Activated CD8-positive, alpha-beta memory T cell treated with anti-CD3 and anti-CD28 coated beads, Interleukin-2, amount 50 U/mL, for 24 hours (primary cell): Measurements from ENCODE around the gene CD68.
"Not testable (repeated sequence)": the region's sequence is repeated elsewhere in the genome, so short reads cannot be mapped to it uniquely, and the experiment has no call there.

Experiments used
- DNase-seq: peaks from one replicate; pipeline ENCODE4 v3.0.0-alpha.2; 2020; ENCODE audit errors: extremely low read depth

Gene CD68

GRCh38 chr17:7613769-7614424 lies 34.5 kb downstream of the CD68 start:
- DNase-seq: no peak

- DNase-seq: peak; percentile 99
Measured at GRCh38 chr17:7614425-7615264, 35.2 kb downstream of the CD68 start, which contains the start of gene FXR2. TSS of gene FXR2 (minus strand) at chr17:7614897. CDS start at chr17:7614532, 365 bp downstream.

GRCh38 chr17:7615265-7615747 lies 35.9 kb downstream of the CD68 start:
- DNase-seq: no peak

GRCh38 chr17:7618608-7619007 lies 39.2 kb downstream of the CD68 start:
- no peak for DNase-seq

GRCh38 chr17:7620835-7621234 lies 41.4 kb downstream of the CD68 start:
- DNase-seq: no peak

- no peak for DNase-seq
Measured at GRCh38 chr17:7623661-7624060, 44.2 kb downstream of the CD68 start.

GRCh38 chr17:7625749-7626148 lies 46.3 kb downstream of the CD68 start:
- DNase-seq: not testable (repeated sequence)

- DNase-seq: no peak
Measured at GRCh38 chr17:7626307-7626706, 46.9 kb downstream of the CD68 start.

GRCh38 chr17:7626956-7627249 lies 47.5 kb downstream of the CD68 start:
- DNase-seq: no peak

- peak; percentile 71 for DNase-seq
Measured at GRCh38 chr17:7627250-7628121, 48.0 kb downstream of the CD68 start, which contains the start of gene SAT2. TSS of gene SAT2 (minus strand) at chr17:7627821. CDS start at chr17:7627635, 186 bp downstream.

- no peak for DNase-seq
Measured at GRCh38 chr17:7629939-7630571, 50.6 kb downstream of the CD68 start, which contains the start of gene SHBG. TSS of gene SHBG (plus strand) at chr17:7630135. CDS start at chr17:7630173, 38 bp downstream.
